Measurements from ENCODE around the gene C1GALT1C1.
"Not testable (repeated sequence)": the region's sequence is repeated elsewhere in the genome, so short reads cannot be mapped to it uniquely, and the experiment has no call there.

C1GALT1C1 gene

DNA sequence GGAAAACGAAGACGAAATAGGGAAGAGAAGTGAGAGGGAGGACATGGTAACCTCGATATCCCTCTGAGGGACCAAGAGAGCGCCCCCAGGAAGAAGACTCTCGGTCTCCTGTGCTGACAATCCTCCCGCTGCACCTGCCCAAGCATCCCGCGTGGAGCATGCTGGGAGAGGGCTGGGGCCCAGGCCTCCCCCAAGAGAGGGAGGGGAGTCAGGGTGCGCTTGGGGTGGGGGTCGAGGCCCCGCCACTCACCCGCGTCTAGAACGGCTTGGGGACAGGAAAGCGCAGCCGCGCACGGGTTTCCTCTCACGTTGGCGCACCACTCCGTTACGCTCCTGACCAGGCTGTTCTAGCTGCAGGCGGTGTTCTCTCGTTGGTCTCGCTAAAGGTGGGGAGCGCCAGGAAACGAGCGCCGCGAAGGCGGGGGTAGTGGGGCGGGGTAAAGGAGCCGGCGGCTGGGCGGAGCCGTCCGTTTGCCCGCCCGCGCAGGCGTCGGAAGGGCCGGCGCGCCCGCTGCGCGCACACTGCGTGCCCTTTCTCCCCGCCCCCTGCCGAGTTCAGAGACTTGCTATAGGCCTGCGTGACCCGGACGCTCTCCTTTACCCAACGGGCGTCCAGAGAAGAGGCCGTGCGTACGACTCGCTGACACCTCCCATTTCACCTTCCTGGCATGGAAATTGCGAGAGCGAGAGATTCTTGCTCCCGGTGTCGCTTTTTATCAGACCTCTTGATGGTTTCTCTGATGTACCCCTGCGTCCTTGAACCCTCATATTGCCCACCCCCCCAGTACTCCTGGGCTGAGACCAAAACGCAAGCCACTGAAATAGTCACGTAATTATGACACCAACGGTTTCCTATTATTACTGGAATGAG lies at the start of gene C1GALT1C1:
Gene C1GALT1C1 (minus strand): TSS at position 388 of the 871 bp plus-strand sequence. CDS start 2,888 bp downstream, outside the sequence.
- peak; percentile 73 to 82 (median 81) for DNase-seq (ENCODE audit: low read depth in 3 of 3)

DNA sequence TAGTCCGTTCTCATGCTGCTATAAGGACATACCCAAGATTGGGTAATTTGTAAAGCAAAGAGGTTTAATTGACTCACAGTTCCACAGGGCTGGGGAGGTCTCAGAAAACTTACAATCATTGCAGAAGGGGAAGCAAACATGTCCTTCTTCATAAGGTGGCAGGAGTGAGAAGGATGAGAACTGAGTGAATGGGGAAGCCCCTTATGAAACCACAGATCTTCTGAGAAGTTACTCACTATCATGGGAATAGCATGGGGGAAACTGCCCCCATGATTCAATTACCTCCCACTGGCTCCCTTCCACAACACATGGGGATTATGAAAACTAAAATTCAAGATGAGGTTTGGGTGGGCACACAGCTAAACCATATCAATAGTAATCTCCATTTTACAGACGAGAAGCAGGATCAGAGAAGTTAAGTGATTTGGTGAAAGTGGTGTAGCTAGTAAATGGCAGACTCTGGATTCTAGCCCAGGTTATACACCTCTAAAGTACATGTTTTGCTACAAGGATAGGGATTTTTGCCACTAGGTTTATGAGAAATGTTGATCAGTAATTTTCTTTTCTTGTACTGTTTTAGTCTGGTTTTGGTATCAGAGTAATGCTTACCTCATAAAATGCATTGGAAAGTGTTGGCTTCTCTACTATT lies 47.3 kb upstream of the C1GALT1C1 start:
- DNase-seq (ENCODE audit: low read depth in 3 of 3): no peak

DNA sequence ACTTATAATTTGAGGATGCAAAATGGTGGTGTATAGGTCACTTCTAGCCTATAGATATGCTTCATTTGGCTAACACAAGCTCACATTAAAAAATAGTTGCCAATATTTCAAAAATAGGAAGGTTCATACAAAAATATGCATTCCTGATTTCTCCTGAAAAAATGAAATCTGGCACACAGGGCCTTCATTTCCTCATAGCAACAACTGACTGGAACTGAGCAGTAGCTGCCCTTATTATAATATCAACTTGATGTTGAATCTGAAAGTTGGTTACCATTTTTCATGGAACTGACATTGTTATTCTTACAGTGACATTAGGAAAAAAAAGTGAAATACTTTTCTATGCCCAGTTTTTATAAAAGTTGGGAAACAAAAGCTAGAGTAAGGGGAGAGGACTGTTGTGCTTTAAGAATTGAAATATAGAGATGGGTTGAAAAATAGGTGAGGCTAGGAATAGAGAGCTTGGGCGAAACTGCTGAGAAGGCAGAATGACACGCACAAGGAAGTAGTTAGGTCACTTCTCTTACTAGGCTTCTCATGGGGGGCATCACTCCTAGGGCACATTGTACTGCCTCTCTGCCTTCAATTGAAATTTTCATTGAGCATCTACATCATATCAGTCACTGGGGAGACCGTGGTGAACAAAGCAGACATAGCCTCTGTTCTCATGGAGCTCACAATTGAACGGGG lies 43.1 kb upstream of the C1GALT1C1 start:
- no peak for DNase-seq (ENCODE audit: low read depth in 3 of 3)

DNA sequence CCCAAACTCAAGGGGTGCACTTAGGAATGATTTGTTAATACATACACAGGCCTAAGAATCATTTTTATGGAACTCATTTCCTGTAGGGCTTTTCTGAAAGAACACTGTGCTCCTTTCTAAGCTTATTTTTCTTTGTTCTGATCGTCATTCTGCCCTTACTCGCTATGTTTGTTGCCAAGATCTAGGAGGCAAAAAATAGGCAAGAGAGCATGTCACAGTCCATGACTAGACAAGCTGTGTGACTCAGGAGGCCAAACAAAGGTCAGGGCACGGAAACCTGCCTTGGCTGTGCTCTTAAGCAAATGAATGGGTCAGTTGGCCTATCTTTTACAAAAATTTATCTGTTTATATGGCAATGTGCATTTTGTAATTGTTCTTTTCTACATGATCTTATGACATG lies 42.5 kb upstream of the C1GALT1C1 start:
- no peak for DNase-seq (ENCODE audit: low read depth in 3 of 3)

DNA sequence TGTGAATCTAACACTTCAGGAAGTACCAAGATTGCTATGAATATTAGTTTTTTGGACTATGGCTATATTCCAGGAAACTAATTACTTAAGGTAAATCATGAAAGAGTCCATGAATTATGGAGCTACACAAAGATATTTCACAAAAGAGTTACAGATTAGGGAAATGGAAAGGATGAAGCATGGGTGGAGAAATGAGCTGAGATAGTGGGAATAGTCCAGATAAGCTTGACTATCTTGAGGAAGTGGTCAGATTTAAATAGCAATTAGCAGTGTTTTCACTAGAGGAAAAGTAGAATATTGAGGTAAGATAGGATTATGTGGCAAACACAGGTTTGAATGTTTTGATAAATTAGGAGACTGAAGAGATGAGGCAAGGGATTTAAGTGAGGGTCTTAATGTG lies 42.1 kb upstream of the C1GALT1C1 start:
- no peak for DNase-seq (ENCODE audit: low read depth in 3 of 3)

DNA sequence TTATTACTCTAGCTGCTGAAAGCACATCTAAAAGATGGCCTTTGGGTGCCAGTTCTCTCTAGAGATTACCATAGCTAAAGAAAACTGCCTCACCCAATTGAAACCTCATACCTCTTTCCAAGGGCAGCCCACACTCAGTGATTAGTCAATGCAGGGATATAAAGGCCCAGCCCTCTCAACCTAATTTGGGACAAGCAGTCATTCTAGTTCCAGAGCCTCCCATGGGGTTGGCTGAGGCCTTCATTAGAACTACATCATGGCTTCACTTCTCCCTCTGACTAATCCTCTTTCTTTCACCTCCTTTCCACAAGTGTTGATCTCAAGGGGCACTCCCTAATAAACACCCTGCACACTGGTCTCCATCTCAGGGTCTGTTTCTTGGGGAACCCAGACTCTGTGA lies 38.5 kb upstream of the C1GALT1C1 start:
- no peak for DNase-seq (ENCODE audit: low read depth in 3 of 3)

DNA sequence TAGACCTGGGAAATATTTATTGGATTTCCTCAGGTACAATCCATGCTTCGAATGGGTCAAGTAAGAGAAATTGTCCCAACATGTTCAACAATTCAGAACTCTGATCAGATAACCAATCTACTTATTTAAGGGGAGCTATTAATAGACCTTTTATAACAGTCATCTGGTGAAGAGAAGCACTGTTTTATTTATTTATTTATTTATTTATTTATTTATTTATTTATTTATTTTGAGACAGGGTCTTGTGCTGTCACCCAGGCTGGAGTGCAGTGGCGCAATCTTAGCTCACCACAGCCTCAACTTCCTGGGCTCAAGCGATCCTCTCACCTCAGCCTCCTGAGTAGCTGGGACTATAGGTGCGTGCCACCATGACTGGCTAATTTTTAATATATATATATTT lies 34.7 kb upstream of the C1GALT1C1 start:
- DNase-seq (ENCODE audit: low read depth in 3 of 3): not testable (repeated sequence)

DNA sequence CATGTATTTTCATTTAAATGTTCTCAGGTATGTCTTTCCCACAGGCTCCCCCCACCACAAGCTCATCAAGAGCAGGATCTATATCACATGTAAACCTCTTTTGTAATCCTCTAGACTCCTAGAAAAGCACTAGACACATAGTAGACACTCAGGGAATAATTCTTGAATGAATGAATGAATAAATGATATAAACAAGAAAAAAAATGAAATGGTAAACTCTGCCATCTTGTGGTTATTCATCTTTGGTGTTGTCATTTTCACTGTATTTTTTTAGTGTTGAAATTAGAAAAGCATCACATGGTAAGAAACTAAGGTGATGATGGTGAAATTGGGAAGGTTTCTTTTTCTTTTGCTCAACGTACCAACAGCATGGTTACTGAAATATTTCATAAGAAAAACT lies 34.2 kb upstream of the C1GALT1C1 start:
- no peak for DNase-seq (ENCODE audit: low read depth in 3 of 3)

DNA sequence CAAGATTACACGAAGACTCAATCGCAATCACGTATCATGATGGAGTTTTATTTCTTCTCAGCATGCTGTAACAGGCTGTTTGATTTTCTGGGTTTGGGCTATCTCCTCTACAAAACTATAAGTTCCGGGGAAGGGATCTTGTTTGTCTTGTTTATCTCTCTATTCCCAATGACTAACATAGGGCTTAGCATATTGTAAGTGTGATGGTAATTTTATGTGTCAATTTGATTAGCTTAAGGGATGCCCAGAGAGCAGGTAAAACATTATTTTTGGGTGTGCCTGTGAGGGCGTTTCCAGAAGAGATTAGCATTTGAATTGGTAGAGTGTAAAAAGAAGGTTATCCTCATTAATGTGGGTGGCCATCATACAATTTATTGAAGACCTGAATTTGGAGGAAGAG lies 32.8 kb upstream of the C1GALT1C1 start:
- no peak for DNase-seq (ENCODE audit: low read depth in 3 of 3)

DNA sequence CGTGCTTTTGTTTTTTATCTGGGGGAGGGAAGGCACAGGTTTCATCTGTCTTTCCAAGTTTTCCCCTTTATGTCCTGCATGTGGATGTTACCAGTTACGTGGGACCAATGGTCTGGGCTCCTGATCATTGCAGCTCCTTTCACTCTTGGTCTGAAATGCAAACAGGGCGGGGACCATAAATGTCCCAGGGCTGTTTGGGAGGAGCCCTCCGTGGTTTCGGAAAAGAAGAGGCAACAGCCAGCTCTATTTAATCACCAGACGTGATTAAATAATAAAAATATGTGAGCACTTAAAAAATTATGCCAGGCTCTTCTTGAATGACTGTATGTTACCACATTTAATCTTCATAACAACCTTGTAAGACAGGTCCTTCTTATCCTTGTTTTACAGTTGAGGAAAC lies 30.8 kb upstream of the C1GALT1C1 start:
- no peak for DNase-seq (ENCODE audit: low read depth in 3 of 3)

DNA sequence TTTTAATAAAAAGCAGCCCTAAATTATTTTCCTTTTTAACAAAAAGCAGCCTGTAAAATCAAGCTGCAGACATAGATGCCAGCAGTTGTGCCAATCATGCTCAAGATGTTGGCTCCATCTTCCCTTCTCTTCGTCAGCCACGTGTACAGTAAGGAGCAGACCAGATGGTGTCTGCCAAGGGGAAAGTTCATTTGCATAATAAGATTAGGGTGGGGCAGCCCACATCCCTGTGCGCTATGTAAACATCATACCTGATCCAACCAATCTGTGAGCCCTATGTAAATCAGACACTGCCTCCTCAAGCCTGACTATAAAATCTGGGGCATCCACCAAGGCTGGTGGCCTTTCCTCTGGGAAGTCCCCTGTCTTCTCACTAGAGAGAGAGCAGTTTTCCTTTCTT lies 23.1 kb upstream of the C1GALT1C1 start:
- DNase-seq (ENCODE audit: low read depth in 3 of 3): no peak

DNA sequence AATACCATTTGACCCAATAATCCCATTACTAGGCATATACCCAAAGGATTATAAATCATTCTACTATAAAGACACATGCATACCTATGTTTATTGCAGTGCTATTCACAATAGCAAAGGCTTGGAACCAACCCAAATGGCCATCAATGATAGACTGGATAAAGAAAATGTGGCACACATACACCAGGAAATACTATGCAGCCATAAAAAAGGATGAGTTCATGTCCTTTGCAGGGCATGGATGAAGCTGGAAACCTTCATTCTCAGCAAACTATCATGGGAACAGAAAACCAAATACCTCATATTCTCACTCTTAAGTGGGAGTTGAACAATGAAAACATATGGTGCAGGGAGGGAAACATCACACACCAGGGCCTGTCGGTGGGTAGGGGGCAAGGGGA lies 22.4 kb upstream of the C1GALT1C1 start:
- DNase-seq (ENCODE audit: low read depth in 3 of 3): not testable (repeated sequence)

DNA sequence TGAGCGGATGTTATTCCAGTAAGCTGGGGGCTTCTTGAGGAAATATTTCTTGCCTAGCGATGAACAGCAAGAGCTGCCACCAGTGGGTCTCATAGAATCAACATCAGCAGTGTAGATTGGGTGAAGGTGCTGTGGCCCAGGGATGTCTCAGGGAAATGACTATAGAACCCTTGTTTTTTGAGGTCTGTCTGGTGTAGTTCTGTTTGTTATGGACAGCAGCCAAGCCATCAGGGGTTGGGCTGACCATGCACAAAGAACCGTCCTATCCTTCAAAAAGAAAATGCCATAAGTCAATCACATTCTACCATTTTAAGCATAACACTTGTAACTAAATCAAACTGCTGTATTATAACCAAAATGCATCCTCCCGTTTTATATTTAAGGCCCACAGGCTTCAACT lies 17.3 kb upstream of the C1GALT1C1 start:
- no peak for DNase-seq (ENCODE audit: low read depth in 3 of 3)

DNA sequence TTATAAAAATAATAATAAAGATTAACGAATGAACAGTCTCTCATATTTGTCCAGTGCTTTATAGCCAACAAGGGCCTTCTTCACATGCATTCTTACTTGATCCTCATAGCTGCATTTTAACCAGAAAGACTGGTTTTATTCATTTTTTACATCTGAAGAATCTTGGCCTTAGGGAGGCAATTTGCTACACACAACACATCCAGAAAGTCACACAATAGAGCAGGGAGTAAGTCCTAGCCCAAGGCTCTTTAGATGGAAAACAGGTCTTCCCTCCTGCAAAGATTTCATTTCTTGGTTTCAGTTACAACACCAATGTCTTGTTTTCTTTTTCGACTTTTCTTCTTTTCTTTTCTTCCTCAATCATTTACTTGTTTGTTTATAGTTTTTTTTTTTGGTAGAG lies 13.0 kb upstream of the C1GALT1C1 start:
- DNase-seq (ENCODE audit: low read depth in 3 of 3): no peak

DNA sequence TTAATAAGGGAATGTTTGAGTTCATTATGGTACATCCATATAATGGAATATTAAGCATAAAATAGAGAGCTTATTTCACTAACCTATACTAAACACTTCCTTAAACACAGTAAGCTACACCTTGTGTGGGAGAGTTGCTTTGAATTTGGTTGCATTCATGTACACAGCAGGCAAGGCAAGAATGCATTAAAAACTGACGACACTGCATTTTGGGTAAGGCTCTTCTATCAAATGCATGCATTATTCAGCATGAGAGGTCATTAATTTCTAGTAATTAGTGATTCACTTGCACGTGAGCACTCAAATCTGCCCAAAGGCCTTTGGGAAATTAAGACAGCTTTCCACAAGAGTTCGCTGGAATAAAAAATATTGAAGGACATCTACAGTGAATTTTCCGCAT lies 8.8 kb upstream of the C1GALT1C1 start:
- no peak for DNase-seq (ENCODE audit: low read depth in 3 of 3)

DNA sequence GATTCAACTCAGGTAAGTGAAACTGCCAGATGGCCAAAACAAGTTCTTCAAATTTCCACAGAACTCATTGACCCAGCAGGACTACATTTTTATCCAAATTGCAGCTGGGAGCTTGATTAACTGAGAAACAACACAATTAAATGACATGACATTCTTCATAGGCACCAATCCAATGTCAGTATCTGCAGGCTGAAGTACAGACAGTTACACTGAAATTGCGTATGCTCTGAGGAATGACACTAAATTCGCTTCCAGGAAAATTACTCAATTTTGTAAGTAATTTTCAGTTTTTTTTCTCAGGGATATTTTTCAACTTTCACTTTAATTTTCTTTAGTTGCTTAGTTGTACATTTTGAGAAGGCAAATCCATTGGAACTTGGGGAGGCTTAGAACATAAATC lies 4.5 kb downstream of the C1GALT1C1 start:
- no peak for DNase-seq (ENCODE audit: low read depth in 3 of 3)

DNA sequence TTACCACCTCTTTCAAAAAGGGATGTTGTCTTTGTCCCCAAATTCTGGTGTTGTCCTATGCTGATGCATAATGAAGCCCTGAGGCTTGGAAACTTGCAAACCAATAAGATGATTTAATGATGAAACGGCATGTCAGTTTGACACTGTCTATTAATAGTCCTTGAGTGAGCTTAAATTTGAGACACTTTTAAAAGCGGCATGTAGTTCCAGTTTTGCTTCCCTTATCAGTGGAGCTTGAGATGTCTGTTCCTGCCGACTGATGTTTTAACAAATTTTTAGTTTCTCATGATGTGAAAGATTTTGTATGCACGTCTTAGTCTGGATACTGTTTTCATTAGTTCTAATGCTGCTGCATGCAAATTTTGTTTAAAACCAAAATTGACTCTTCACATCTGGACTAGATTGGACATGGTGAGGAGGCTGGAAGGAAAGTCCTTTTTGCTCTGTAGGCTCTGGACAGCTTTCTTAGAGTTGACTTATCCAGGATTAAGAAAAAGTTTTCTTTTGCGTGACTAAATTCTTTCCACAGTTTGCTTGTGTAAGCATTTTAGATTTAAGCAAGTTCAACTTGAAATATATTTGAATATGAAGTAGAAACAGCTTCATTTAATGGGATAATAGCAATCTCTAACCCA lies 11.7 kb downstream of the C1GALT1C1 start:
- no peak for DNase-seq (ENCODE audit: low read depth in 3 of 3)

DNA sequence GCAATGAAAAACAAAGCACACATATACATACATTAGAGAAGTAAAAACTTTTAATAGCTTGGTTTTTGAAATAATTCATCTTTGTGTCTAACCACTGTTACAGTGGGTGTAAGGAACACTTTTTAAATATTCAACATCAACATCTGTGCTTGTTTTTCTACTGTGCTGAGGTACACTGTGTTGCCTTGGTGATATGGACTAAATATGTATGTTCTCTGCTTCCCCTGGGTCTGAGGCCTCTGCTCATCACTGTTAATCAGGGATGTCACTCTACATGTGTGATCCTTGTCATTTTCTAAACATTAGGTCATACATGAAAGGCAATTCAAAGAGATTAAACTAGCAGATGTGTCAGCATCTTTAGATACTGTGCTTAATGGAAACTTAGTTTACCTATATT lies 15.0 kb downstream of the C1GALT1C1 start:
- DNase-seq (ENCODE audit: low read depth in 3 of 3): no peak

DNA sequence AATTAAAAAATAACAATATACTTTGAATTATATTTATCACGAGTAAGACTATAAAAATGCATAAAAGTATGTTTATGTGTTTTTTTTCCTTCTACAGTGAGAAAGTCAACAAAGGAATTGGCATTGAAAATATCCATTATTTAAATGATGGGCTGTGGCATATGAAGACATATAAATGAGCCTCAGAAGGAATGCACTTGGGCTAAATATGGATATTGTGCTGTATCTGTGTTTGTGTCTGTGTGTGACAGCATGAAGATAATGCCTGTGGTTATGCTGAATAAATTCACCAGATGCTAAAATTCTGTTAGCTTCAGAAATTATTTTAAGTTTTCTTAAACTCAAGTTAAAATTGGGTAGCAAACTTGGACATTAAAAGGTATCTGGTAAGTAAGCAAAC lies 17.8 kb downstream of the C1GALT1C1 start:
- no peak for DNase-seq (ENCODE audit: low read depth in 3 of 3)

DNA sequence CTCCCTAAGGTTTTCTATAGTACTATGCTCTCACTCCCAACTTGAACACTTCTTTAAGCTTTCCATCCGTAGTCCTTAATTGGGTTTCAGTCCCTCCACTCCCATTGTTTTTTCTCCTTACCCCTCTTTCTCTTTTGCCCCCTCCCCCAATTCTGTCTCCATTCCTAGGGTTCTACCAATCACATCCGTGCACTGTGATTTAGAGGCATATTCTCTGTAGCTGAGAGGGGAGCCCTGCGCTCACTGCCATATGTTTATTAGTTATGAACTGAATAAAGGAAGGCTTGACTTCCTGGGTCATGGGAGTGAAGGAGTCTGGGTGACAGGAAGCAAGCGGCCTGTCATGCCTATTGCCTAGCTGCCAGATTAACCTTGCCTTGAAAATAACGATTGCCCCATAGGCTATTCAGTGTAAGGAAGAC lies 25.5 kb downstream of the C1GALT1C1 start:
- DNase-seq (ENCODE audit: low read depth in 3 of 3): no peak

DNA sequence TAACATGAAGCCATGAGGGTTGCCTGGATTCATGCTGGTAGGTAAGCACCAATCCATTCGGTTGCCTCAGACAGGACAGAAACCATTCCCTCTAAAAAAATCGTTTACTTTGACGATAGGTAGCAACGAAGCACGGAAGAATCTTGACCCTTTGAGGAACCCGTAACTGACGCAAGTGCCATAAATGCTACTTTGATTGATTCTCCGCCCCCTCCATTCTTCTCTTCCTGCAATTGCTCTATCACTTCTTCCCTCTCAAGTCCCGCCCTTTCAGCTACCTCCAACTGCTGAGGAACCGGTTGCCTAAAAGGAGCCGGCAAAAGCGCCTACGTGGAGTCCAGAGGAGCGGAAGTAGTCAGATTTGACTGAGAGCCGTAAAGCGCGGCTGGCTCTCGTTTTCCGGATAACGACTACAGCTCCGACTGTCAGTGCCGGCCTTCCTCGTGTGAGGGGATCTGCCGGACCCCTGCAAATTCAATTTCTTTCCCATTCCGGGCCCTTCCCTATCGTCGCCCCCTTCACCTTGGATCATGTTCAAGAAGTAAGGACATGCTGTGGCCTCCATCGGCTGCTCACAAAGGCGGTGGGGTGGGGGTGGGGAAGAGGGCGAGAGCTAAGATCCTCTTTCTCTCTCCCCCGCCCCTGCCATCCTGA lies 26.0 kb downstream of the C1GALT1C1 start, which contains the start of gene MCTS1:
Gene MCTS1 (plus strand): TSS at position 395 of the 654 bp plus-strand sequence. CDS start 136 bp downstream, at position 531.
- peak; percentile 35 to 59 (median 54) for DNase-seq (ENCODE audit: low read depth in 3 of 3)

Measured in stimulated activated CD4-positive, alpha-beta T cell treated with anti-CD3 and anti-CD28 coated beads, TNF-alpha, amount 100 ng/mL, for 4 hours (primary cell).